ENCODE data around the gene CRIP2.
A peak's percentile ranks its signal among the peaks of the same experiment; 100 is the strongest.

CRIP2 gene

DNA sequence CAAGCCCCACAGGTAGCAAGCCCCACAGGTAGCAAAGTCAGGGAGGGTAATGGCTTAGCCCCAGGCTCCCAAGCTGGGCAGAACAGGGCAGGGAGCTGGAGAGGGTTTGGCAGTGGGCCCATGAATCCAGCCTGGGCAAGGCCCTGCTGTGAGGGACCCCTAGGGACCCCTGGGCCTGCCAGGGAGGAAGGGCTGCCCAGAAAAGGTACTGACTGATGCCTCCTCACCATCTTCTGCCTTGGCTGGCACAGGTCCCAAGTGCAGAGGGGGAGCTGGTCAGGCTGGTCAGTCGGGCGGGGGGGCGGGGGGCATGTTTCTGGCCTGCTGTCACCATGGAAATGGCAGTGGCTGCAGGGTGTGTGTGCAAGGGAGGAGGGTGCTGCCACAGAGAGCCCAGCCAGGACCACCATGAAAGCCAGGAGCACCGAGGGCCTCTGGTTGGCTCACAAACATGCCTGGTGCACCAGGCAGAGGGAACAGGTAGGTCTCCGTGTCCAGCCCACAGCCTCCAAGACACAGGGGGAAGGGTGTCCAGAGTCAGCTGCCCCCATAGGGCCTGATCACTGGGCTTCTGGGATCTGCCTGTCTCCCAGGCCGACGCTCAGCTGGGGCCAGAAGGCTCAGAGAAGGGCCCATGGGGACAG is 1.5 kb upstream of the CRIP2 start:
- no peaks in the 10 kb centered on the region; the same call in none of the 2 replicates for H3K36me3 ChIP-seq (ENCODE audit: insufficient read depth, low read length)
- peaks cover 18% of the 10 kb centered on the region; the same call in 1 of the 2 replicates for H3K4me1 ChIP-seq (ENCODE audit: insufficient read depth, low read length)
- H3K9ac ChIP-seq (ENCODE audit: low read depth, low read length), result peak overlapping the region; percentile 29; the same call in 1 of the 2 replicates
- H3K9me3 ChIP-seq (ENCODE audit: control insufficient read depth, insufficient read depth, low read length), result no peaks in the 10 kb centered on the region

DNA sequence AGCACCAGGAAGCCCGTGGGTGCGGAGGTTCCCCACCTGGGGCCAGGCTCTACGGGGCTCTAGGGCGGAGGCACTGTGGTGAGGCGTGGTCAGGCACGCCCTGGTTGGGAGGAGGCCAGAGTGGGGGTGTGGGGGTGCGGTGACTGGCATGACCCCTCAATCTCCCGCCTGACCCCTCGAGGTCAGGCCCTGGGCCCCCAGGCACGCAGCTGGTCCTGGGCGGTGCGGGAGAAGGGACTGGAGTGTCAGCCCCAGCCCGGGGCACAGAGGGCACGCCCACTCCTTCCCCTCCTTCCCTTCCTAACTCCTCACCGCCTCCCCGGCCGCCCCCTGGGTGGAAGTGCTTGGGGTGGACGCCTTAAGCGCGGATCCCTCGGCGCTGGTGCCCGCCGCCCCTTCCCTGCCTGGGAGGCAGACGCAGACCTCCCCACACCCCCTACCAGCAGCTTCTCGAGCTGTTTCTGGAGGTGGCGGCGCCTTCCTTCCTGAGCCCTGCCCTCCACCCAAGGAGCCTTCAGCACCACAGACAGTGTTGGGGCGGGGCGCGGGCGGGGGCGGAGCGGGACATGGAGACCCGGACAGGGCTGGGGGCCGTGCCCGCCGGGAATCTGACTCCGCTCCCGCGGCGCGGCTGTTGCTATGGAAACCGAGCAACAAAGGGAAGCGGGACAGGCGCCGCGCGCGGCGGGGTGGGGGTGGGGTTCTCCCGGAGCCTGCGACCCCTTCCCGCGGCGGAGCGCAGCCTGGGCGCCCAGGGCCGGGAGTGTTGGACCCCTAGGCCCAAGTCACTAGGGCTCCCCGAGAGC is 741 bp upstream of the CRIP2 start:
- Histone ChIP-seq H3K9ac (ENCODE audit: low read depth, low read length) (peak overlapping the region; percentile 56; the same call in 1 of the 2 replicates), H3K9me3 (ENCODE audit: control insufficient read depth, insufficient read depth, low read length) (no peaks in the 10 kb centered on the region), H3K4me1 (ENCODE audit: insufficient read depth, low read length) (peaks cover 18% of the 10 kb centered on the region; the same call in 1 of the 2 replicates), H3K36me3 (ENCODE audit: insufficient read depth, low read length) (no peaks in the 10 kb centered on the region; the same call in 1 of the 2 replicates)

DNA sequence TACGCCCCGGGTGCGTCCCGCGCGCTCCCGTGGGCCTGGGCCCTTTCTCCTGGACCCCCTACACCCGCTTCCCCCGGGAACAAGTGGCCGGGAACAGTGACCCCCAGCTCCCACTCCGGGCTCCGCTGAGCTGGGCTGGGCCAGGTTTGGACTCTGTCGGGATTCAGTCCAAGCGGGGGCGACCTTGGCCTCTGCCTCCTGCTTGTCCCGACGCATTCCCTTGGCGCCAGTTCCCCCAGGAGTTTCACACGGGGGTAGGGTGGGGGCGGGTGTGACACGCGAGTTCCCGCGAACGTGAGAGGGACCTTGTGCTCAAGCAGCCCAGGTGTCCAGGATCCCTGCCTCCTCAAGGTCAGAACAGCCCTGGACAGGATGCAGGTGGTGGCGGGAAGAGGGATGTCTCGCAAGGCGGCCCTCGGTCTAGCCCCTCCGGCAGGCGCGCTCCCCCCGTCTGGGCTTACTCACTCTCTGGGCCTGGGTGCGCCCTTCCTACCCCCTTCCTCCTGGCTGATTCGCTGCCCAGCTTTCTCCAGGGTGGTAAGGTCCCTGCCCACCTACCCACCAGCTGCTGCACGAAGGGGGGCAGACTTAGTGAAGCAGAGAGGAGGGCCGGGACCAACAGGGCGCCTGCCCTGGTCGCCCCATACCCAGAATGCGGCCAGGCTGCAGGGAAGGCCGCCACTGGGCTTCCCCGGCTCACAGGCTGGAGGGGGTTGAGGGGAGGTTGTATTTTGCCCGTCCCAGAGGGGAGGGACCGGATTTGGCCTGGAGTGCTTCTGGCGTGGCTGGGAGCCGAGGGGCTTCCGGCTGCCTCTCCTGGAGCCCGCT is 862 bp downstream of the CRIP2 start:
- H3K9ac ChIP-seq (ENCODE audit: low read depth, low read length), result peak overlapping the region; percentile 71
- peaks cover 19% of the 10 kb centered on the region; the same call in 1 of the 2 replicates for H3K4me1 ChIP-seq (ENCODE audit: insufficient read depth, low read length)
- no peaks in the 10 kb centered on the region; the same call in 1 of the 2 replicates for H3K36me3 ChIP-seq (ENCODE audit: insufficient read depth, low read length)
- no peaks in the 10 kb centered on the region for H3K9me3 ChIP-seq (ENCODE audit: control insufficient read depth, insufficient read depth, low read length)

DNA sequence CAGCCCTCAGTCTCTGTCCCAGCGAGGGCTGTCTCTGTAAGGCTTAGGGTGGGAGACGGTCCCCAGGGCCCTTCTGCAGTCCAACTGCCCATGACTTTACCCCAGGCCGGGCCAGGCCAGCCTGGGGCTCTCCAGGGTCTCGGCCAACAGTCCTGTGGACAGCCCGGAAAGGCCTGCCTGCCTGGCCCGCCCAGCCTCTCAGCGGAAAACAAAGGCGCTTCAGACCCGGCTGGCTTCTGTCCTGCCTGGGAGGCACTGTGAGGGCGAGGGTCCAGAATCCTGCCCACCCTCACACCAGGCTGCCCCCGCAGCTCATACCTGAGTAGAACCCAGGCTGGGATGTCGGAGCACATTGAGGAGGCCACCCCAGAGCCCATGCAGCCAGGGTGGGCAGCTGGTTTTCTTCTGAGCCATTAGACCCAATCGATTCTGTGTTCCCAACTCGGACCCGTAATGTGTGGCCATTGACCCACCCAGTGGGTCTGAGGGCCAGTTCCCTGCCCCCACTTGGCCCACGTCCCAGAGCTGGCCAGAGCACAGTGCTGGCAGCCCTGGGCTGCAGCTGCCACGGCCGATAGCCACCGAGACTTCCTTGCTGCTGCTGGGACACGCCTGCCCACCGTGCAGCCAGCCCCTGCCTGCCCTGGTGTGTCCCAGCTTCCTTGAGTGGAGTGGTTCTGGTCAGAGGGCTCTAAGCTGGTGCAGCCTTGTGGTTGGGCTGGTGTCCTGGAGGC is 1.6 kb downstream of the CRIP2 start:
- H3K4me1 ChIP-seq (ENCODE audit: insufficient read depth, low read length), result peaks cover 20% of the 10 kb centered on the region
- peak overlapping the region; percentile 71 for H3K9ac ChIP-seq (ENCODE audit: low read depth, low read length)
- no peaks in the 10 kb centered on the region for H3K36me3 ChIP-seq (ENCODE audit: insufficient read depth, low read length)
- H3K9me3 ChIP-seq (ENCODE audit: control insufficient read depth, insufficient read depth, low read length), result no peaks in the 10 kb centered on the region

DNA sequence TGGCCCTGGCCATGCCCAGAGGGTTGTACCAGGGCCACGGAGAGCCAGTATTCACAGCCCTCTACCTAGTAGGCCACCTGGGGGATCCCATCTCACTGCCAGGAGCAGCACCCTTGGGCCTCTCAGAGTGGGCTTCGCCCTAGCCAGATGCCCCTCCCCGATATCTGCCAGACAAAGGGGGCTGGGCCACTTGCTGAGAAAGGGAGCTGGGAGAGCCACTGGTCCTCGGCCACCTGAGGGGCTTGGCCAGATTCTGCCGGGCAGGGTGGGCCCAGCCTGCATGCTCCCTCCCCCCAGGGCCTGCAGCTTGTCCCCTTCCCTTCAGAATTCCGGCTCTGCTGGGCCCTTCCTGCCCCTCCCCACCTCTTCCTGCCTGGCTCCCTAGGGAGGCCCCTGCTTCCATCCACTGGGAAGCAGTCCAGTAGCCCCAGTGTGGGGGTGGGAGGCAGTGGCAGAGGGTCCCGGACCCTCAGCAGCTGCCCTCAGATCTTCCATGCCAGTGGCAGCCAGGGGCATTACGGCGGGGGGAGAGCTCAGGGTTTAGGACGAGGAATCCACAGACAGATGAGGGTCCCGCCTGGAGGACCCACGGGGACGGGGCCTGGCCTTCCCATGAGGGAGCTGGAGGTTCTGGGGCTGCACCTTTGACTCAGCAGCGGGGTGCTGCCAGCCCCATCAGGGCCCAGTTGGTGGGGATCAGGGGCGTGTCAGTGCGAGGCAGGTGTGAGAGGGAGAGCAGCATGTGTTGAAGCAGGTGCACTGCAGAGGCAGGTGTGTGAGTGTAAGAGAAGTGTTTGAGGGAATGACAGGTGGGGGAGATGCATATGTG is 2.4 kb downstream of the CRIP2 start:
- peaks cover 25% of the 10 kb centered on the region for H3K4me1 ChIP-seq (ENCODE audit: insufficient read depth, low read length)
- H3K9ac ChIP-seq (ENCODE audit: low read depth, low read length), result no peak overlapping the region
- no peaks in the 10 kb centered on the region for H3K9me3 ChIP-seq (ENCODE audit: control insufficient read depth, insufficient read depth, low read length)
- H3K36me3 ChIP-seq (ENCODE audit: insufficient read depth, low read length), result no peaks in the 10 kb centered on the region

DNA sequence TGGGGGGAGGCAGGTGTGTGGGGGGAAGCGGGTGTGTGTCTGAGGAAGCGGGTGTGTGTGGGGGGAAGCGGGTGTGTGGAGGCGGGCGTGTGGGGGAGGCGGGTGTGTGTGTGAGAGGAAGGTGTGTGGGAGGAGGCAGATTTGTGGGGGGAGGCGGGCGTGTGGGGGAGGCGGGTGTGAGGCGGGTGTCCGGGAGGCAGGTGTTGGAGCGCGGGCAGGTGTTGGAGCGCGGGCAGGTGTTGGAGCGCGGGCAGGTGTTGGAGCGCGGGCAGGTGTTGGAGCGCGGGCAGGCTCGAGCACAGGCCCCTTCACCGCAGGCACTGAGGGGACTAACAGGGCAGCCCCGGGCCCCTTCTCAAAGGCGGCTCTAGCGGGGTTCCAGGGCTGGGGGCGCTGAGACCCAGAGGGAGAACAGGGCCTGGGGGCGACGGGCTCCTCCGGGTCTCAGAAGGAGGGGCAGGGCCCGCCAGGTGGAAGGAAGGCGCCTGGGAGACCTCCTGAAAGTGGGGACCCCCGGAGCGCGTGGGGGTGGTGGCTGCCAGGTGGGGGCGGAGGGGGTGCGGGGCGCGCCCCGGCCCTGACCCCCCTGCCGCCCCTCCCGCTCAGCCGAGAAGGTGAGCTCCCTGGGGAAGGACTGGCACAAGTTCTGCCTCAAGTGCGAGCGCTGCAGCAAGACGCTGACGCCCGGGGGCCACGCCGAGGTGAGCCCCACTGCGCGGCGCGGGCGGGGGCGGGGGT is 3.2 kb downstream of the CRIP2 start:
- H3K9me3 ChIP-seq (ENCODE audit: control insufficient read depth, insufficient read depth, low read length), result no peaks in the 10 kb centered on the region
- peaks cover 30% of the 10 kb centered on the region for H3K4me1 ChIP-seq (ENCODE audit: insufficient read depth, low read length)
- H3K36me3 ChIP-seq (ENCODE audit: insufficient read depth, low read length), result no peaks in the 10 kb centered on the region
- H3K9ac ChIP-seq (ENCODE audit: low read depth, low read length), result peak overlapping the region; percentile 15; the same call in 1 of the 2 replicates

DNA sequence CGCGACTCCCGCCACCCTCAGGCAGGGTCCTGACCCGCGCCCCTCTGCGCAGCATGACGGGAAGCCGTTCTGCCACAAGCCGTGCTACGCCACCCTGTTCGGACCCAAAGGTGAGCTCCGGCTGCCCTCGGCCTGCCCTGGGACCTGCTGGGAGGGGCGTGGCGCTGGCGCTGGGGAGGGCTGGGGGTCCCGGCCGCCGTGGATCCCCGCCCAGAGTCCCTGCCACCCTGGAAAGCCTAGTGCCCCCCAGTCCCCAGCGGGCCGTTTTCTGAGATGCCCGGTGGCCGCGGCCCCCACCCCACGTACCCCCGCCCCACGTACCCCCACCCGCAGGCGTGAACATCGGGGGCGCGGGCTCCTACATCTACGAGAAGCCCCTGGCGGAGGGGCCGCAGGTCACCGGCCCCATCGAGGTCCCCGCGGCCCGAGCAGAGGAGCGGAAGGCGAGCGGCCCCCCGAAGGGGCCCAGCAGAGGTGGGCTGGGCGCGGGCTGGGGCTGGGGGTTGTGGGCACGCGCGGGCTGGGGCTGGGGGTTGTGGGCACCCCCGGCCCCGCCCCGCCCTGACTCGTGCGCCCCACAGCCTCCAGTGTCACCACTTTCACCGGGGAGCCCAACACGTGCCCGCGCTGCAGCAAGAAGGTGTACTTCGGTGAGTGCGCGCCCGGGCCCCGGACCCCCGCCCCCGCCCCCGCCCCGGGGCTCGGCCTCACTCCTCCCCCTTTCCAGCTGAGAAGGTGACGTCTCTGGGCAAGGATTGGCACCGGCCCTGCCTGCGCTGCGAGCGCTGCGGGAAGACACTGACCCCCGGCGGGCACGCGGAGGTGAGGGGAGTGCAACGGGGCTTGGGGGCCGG is 4.0 kb downstream of the CRIP2 start:
- no peaks in the 10 kb centered on the region for H3K36me3 ChIP-seq (ENCODE audit: insufficient read depth, low read length)
- H3K9me3 ChIP-seq (ENCODE audit: control insufficient read depth, insufficient read depth, low read length), result no peaks in the 10 kb centered on the region
- peaks cover 30% of the 10 kb centered on the region for H3K4me1 ChIP-seq (ENCODE audit: insufficient read depth, low read length)
- peak overlapping the region; percentile 15; the same call in 1 of the 2 replicates for H3K9ac ChIP-seq (ENCODE audit: low read depth, low read length)

DNA sequence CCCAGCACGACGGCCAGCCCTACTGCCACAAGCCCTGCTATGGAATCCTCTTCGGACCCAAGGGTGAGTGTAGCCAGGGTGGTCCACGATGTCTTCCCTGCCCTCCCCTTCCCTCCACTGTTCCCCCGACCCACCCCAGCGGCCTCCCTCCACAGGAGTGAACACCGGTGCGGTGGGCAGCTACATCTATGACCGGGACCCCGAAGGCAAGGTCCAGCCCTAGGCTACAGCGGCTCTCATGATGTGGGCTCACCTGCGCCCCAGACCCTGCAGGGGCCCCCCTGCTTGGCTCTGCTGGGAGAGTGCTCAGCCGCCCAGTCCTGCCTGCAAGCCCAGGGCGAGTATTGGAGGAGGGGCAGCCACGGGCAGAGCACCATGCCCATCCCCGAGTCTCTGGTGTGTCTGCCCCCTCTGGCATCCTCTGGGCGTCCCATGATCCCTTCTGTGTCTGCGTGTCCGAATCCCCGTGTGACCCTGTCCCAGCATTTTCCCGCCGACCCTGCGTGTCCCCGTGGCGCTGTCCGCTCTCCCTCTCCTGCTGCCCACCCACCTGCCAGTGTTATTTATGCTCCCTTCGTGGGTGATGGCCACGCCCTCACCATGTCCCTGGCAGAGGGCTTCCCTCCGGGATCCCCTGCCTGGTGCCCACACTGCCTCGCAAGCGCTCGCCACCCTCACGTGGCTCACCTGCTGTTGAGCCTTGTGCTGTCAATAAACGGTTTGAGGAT is 5.0 kb downstream of the CRIP2 start:
- Histone ChIP-seq H3K4me1 (ENCODE audit: insufficient read depth, low read length) (peaks cover 30% of the 10 kb centered on the region), H3K36me3 (ENCODE audit: insufficient read depth, low read length) (no peaks in the 10 kb centered on the region), H3K9ac (ENCODE audit: low read depth, low read length) (no peak overlapping the region), H3K9me3 (ENCODE audit: control insufficient read depth, insufficient read depth, low read length) (no peaks in the 10 kb centered on the region)

DNA sequence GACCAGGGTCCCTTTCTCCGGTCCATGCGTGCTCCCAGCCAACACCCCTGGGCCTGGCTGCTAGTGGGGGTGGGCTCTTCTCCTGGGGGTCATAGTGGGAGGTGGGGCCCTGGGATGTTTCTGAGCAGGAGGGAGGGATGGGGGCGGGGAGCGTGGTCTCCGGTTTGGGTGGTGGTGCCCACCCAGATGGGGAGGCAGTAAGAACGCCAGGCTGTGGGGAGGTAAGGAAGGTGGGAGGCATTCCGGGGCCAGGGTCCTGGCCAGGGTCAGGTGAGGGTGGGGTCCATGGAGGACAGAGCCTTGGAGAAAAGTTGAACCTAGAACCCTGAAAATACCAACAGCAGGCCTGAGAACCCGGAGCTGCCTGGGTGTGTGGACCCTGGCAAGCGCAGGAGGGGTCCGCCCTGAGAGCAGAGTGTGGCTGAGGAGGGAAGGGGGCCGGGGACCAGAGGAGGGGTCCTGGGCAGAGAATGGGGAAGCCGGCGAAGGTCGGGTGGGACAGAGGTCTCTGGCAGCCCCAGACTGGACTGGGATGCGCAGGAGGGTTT is 5.7 kb downstream of the CRIP2 start:
- peaks cover 30% of the 10 kb centered on the region for H3K4me1 ChIP-seq (ENCODE audit: insufficient read depth, low read length)
- H3K36me3 ChIP-seq (ENCODE audit: insufficient read depth, low read length), result no peaks in the 10 kb centered on the region
- H3K9ac ChIP-seq (ENCODE audit: low read depth, low read length), result no peak overlapping the region
- H3K9me3 ChIP-seq (ENCODE audit: control insufficient read depth, insufficient read depth, low read length), result no peaks in the 10 kb centered on the region

DNA sequence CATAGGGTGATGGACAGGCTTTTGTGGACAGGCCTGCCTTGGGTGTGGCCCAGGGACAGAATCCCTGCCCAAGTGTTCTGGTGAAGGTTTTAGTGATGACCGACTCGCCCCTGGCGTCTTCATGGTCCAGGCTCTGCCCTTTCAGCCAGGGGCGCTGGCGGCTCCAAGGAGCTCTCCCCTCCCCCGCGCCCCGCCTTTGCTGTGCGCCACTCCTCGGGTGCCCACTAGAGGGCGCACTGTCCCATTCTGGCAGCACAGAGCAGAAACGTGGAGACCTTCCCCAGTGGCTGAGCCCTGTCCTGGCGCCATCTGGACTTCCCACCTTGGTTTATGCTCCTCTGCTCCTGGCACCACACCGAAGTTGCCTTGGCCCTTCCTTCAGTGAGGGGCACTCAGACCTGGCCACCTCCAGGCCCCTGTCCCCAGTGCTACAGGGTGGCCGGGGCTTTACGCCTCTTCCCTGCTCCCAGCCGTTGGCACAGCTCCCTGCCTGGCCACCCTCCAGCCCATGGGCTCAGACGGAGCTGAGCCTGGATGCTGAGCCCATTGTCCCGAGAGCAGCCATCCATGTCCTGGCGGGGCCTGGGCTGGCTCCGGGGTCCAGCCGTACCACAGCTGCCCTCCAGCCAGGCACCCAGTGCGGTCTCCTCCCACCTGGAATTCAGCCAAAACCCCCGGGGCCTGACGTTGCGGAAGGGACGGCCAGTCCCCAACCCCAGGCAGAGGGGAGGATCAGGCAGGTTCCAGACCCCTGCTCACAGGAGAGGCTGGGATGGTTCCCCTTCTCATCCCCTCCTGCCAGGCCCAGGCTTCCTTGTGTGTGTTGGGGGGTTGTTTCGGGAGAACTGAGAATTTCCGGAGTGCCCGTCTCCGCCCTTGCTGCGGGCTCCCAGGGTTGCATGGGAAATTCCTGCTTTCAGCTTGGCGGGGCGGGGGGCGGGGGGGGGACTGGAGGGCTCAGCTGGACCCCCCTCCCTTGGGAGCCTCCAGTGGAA is 6.5 kb downstream of the CRIP2 start:
- Histone ChIP-seq H3K36me3 (ENCODE audit: insufficient read depth, low read length) (no peaks in the 10 kb centered on the region), H3K9ac (ENCODE audit: low read depth, low read length) (peak overlapping the region; percentile 43), H3K4me1 (ENCODE audit: insufficient read depth, low read length) (peaks cover 30% of the 10 kb centered on the region), H3K9me3 (ENCODE audit: control insufficient read depth, insufficient read depth, low read length) (no peaks in the 10 kb centered on the region)

All from ES-I3 (cell line).